Neural cell (in vitro differentiated cells): ENCODE data around the gene LRRC26. TPM values are rescaled to one million over a fixed set of nuclear protein-coding genes. Genes with fewer than 3 reads are reported as not detected.

Experiments used
- H2AFZ ChIP-seq: fragments of 200-600, 300-800 bp; sonication (generic), shearing (Covaris generic); 2 replicates; pipeline ENCODE4 v1.6.0; 2014; ENCODE audit warnings: low read depth, mild to moderate bottlenecking, antibody characterized with exemption, low read length, moderate library complexity
- H3F3A ChIP-seq: fragments of 200-600 bp; shearing (Covaris generic); 2 replicates; pipeline ENCODE4 v1.6.1; 2016; ENCODE audit warnings: mild to moderate bottlenecking, moderate library complexity, mixed read lengths, antibody characterized with exemption, low read length; ENCODE audit not compliant: insufficient read depth, poor library complexity, severe bottlenecking
- H3K27ac ChIP-seq: fragments of 200-600, 300-800 bp; sonication (generic), shearing (Covaris generic); 2 replicates; pipeline ENCODE4 v1.5.1; 2014; ENCODE audit warnings: mild to moderate bottlenecking, low read length, moderate library complexity
- H3K27me3 ChIP-seq: fragments of 300-800, 200-600 bp; sonication (generic), shearing (Covaris generic); 2 replicates; pipeline ENCODE4 v1.6.0; 2014; ENCODE audit warnings: mild to moderate bottlenecking, low read depth, low read length, moderate library complexity; ENCODE audit not compliant: insufficient read depth
- H3K36me3 ChIP-seq: fragments of 300-800, 200-600 bp; sonication (generic), shearing (Covaris generic); 2 replicates; pipeline ENCODE4 v1.5.1; 2014; ENCODE audit warnings: mild to moderate bottlenecking, antibody characterized with exemption, low read length, moderate library complexity; ENCODE audit not compliant: insufficient read depth
- H3K4me2 ChIP-seq: fragments of 300-800, 200-600 bp; sonication (generic), shearing (Covaris generic); 2 replicates; pipeline ENCODE4 v1.6.0; 2014; ENCODE audit warnings: mild to moderate bottlenecking, low read length
- H3K4me3 ChIP-seq: fragments of 300-800, 200-600 bp; sonication (generic), shearing (Covaris generic); 2 replicates; pipeline ENCODE4 v1.5.1; 2014; ENCODE audit warnings: mild to moderate bottlenecking, low read length, moderate library complexity
- H3K79me2 ChIP-seq: fragments of 200-600 bp; shearing (Covaris generic); replicated peaks from 2 replicates; pipeline ENCODE4 v1.6.0; 2014; ENCODE audit warnings: mild to moderate bottlenecking, low read length, moderate library complexity; ENCODE audit not compliant: insufficient read depth
- H3K9ac ChIP-seq: fragments of 300-800, 200-600 bp; sonication (generic), shearing (Covaris generic); 2 replicates; pipeline ENCODE4 v1.6.1; 2016; ENCODE audit warnings: mild to moderate bottlenecking, low read length, mixed read lengths
- H3K9me2 ChIP-seq: fragments of 200-600 bp; shearing (Covaris generic); 2 replicates; pipeline ENCODE4 v1.6.1; 2016; ENCODE audit warnings: mild to moderate bottlenecking, low read length, mixed read lengths; ENCODE audit not compliant: insufficient read depth
- H3K9me3 ChIP-seq: fragments of 200-600, 300-800 bp; sonication (generic), shearing (Covaris generic); 2 replicates; pipeline ENCODE4 v1.6.1; 2016; ENCODE audit warnings: mild to moderate bottlenecking, mixed run types, low read length, moderate library complexity, mixed read lengths
- H4K20me1 ChIP-seq: fragments of 200-600 bp; shearing (Covaris generic); 2 replicates; pipeline ENCODE4 v1.6.1; 2016; ENCODE audit warnings: mild to moderate bottlenecking, mixed run types; ENCODE audit not compliant: insufficient read depth
- EP300 ChIP-seq: fragments of 450-650 bp; conservative IDR thresholded peaks from 2 replicates; pipeline ENCODE4 v1.6.1; 2014; ENCODE audit warnings: antibody characterized with exemption, mild to moderate bottlenecking, moderate library complexity; ENCODE audit not compliant: poor library complexity, severe bottlenecking
- MXI1 ChIP-seq: fragments of 450-650 bp; conservative IDR thresholded peaks from 2 replicates; pipeline ENCODE4 v1.6.1; 2014; ENCODE audit warnings: antibody characterized with exemption, mild to moderate bottlenecking; ENCODE audit not compliant: poor library complexity, severe bottlenecking
- POLR2AphosphoS5 ChIP-seq: IDR thresholded peaks from 2 replicates; pipeline ENCODE4 v1.6.1; 2012
- RAD21 ChIP-seq: fragments of 450-650 bp; conservative IDR thresholded peaks from 2 replicates; pipeline ENCODE4 v1.6.1; 2014; ENCODE audit warnings: antibody characterized with exemption, mild to moderate bottlenecking, moderate library complexity
- SMC3 ChIP-seq: fragments of 450-650 bp; conservative IDR thresholded peaks from 2 replicates; pipeline ENCODE4 v1.6.1; 2014; ENCODE audit warnings: antibody characterized with exemption, mild to moderate bottlenecking, moderate library complexity; ENCODE audit not compliant: poor library complexity
- TAF1 ChIP-seq: IDR thresholded peaks from 2 replicates; pipeline ENCODE4 v1.6.1; 2012; ENCODE audit warnings: low read depth
- polyA plus RNA-seq: library from polyadenylated mRNA; depleted of rRNA; stranded (reverse); fragments of >200 nt; gene quantifications from 2 replicates; pipeline ENCODE4 v1.2.3, GENCODE V29; 2014
- TF ChIP-seq, protein P1 (sequence below): IDR thresholded peaks from 2 replicates; pipeline ENCODE4 v1.6.1; 2012; ENCODE audit warnings: borderline replicate concordance

LRRC26 gene
- polyA plus RNA-seq, 1 donor from 2014 or later, result 2.2 TPM

DNA sequence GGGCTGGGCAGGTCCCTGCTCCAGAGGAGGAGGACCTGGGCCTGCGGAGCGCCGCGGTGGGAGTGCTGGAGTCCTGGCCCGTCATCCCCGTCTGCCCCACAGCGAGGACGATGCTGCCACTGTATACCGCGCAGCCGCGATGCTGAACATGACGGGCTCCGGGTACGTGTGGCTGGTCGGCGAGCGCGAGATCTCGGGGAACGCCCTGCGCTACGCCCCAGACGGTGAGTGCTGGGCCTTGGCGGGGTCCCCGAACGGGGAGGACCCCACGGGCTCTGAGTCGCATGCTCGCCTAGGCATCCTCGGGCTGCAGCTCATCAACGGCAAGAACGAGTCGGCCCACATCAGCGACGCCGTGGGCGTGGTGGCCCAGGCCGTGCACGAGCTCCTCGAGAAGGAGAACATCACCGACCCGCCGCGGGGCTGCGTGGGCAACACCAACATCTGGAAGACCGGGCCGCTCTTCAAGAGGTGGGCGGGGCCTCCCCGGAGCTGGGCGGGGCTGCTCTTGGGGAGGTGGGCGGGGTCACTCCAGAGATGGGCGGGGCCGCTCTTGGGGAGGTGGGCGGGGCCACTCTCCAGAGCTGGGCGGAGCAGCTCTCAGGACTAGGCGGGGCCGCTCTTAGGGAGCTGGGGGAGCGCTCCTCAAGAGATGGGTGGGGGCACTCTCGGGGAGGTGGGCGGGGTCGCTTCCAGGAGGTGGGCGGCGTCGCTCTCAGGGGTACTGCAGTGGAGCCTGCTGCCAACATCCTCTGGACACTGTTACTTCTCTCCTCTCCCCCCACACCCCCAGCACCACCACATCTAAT, 13.1 kb downstream of the LRRC26 start:
- Histone ChIP-seq H3K9me3 (no peaks in the 10 kb centered on the region), H3K27me3 (peaks cover 65% of the 10 kb centered on the region), H3K4me2 (no peak overlapping the region), H3K9me2 (no peaks in the 10 kb centered on the region), H2AFZ (no peak overlapping the region), H4K20me1 (no peaks in the 10 kb centered on the region), H3K9ac (no peak overlapping the region), H3F3A (no peaks in the 10 kb centered on the region), H3K27ac (no peak overlapping the region), H3K4me3 (peak overlapping the region; percentile 54), H3K36me3 (no peaks in the 10 kb centered on the region), H3K79me2 (no peaks in the 10 kb centered on the region)
- TF ChIP-seq SMC3 (no peak), RAD21 (no peak), POLR2AphosphoS5 (no peak), EP300 (no peak), MXI1 (no peak)
- TF ChIP-seq, protein P1, sequence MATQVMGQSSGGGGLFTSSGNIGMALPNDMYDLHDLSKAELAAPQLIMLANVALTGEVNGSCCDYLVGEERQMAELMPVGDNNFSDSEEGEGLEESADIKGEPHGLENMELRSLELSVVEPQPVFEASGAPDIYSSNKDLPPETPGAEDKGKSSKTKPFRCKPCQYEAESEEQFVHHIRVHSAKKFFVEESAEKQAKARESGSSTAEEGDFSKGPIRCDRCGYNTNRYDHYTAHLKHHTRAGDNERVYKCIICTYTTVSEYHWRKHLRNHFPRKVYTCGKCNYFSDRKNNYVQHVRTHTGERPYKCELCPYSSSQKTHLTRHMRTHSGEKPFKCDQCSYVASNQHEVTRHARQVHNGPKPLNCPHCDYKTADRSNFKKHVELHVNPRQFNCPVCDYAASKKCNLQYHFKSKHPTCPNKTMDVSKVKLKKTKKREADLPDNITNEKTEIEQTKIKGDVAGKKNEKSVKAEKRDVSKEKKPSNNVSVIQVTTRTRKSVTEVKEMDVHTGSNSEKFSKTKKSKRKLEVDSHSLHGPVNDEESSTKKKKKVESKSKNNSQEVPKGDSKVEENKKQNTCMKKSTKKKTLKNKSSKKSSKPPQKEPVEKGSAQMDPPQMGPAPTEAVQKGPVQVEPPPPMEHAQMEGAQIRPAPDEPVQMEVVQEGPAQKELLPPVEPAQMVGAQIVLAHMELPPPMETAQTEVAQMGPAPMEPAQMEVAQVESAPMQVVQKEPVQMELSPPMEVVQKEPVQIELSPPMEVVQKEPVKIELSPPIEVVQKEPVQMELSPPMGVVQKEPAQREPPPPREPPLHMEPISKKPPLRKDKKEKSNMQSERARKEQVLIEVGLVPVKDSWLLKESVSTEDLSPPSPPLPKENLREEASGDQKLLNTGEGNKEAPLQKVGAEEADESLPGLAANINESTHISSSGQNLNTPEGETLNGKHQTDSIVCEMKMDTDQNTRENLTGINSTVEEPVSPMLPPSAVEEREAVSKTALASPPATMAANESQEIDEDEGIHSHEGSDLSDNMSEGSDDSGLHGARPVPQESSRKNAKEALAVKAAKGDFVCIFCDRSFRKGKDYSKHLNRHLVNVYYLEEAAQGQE, result no peak

DNA sequence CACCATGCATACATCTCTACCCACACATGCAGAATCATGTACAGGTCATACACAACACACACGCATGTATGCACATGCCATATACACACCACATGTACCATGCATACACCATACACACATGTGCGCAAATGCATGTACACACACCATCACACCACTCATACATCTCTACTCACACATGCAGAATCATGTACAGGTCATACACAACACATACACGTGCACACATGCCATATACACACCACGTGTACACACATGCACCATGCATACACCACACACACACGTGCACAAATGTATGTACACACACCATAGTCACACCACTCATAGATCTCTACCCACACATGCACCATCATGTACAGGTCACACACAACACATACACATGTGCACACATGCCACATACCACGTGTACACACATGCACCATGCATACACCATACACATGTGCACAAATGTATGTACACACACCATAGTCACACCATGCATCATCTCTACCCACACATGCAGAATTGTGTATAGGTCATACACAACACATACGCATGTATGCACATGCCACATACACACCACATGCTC, 16.9 kb downstream of the LRRC26 start:
- no peak overlapping the region for H3K4me2 ChIP-seq
- no peaks in the 10 kb centered on the region for H3K79me2 ChIP-seq
- H3K9ac ChIP-seq, result no peak overlapping the region
- H3K9me3 ChIP-seq, result no peaks in the 10 kb centered on the region
- H3K27ac ChIP-seq, result no peak overlapping the region
- TF ChIP-seq RAD21 (no peak), MXI1 (no peak), EP300 (no peak), TAF1 (no peak)
- TF ChIP-seq, protein P1, result no peak
- H3K27me3 ChIP-seq, result peaks cover 28% of the 10 kb centered on the region
- no peaks in the 10 kb centered on the region for H4K20me1 ChIP-seq
- H2AFZ ChIP-seq, result no peak overlapping the region
- no peaks in the 10 kb centered on the region for H3K9me2 ChIP-seq
- H3F3A ChIP-seq, result no peaks in the 10 kb centered on the region
- H3K4me3 ChIP-seq, result no peak overlapping the region
- no peaks in the 10 kb centered on the region for H3K36me3 ChIP-seq
